GM21529 (cell line): ENCODE data around the gene TEAD2.

Source experiments
- ATAC-seq: cut with Tn5 transposase; IDR thresholded peaks from one replicate; pipeline ENCODE4 v1.9.1; 2021; ENCODE audit not compliant: unreplicated experiment

TEAD2 gene

GRCh38 chr19:49294401-49294800, 67.8 kb downstream of the TEAD2 start:
- ATAC-seq = no peak
